GM21737 (cell line): Measurements from ENCODE around the gene STK32C.
"Not testable (repeated sequence)": the region's sequence is repeated elsewhere in the genome, so short reads cannot be mapped to it uniquely, and the experiment has no call there.

ENCODE experiments used
- ATAC-seq: cut with Tn5 transposase; IDR thresholded peaks from one replicate; pipeline ENCODE4 v1.9.1; 2021; ENCODE audit warnings: mild to moderate bottlenecking, moderate library complexity; ENCODE audit not compliant: unreplicated experiment

Gene STK32C

DNA sequence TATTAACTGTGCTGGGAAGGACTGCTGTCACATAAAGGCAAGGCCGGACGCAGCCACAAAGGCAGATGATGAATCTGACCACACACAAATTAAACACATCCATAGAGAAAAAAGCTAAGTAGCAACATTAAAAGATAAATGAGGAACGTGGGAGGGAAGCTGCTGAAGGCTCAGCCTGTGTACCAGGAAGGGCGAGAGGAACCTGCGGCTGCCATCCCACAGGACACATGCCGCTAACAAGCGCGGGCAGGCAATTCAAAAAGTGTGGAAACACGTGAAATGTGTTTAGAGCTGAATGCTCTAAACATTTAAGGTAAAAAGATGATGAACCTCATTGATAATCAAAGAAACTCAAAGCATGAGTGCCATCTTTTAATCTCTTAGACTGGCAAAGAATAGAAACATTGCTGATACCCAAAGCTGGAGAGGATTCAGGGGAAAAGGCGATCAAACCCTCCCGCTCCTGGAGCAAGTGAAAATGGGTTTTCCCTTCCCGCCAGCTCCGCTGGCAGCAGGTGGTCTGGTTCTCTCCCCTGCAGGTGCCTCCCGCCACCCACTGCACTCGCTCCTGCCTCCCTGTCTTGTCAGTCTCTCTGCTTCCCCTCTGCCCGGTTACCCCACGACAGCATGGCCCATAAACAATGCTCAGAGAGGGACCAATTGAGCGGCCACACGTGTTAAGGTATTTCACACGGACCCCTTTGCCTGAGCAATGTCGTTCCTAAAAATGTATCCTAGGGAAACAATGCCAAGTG is 4.2 kb downstream of the STK32C start:
- ATAC-seq, result no peak

- ATAC-seq, result no peak
These were observed 5.1 kb downstream of the STK32C start for GRCh38 chr10:132302421-132303310.

GRCh38 chr10:132301371-132302330 is 6.1 kb downstream of the STK32C start:
- ATAC-seq, result no peak

- no peak for ATAC-seq
These were observed 7.2 kb downstream of the STK32C start for GRCh38 chr10:132300582-132300981.

DNA sequence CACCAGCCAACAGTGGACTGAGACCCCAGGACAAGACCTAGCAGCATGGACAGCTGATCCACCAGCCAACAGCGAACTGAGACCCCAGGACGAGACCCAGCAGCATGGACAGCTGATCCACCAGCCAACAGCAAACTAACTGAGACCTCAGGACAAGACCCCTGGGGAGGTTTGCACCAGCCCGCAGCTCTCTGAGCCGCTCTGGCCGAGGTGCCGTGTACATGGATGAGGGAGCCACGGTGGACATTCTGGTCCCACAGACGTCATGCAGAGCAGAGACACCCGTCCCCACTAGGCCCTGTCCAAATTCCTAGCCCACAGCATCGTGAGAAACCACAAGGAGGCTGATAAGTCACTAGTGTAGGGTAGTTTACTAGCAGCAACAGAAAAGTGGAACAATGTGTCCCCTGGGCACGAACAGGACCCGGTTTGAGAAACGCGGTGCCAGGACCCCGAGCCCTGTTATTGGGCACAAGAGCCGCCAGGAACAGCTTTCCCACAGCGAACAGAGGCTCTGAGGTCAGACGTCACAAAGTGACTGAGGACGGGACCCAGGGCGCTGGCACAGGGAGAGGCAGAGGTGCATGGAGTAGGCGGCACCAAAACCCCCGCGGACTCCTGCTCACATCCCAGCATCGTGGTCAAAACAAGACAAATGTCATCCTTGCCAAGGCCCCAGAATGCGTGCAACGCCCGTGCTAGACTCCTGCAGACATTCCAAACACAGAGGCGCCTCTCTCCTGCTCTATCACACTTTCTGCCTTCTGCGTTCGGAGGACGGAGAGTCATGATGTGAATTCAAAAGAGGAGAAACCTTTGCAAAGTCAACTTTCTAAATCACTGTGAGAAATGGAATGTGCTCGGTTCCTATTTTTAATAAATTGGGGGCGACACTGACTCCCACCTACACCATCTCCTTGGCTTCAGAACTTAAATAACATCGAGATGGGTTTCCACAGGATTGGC is 8.1 kb downstream of the STK32C start:
- no peak for ATAC-seq

GRCh38 chr10:132298038-132298881 is 9.5 kb downstream of the STK32C start:
- no peak for ATAC-seq

- no peak for ATAC-seq
These were observed 10.2 kb downstream of the STK32C start for GRCh38 chr10:132297526-132297925.

DNA sequence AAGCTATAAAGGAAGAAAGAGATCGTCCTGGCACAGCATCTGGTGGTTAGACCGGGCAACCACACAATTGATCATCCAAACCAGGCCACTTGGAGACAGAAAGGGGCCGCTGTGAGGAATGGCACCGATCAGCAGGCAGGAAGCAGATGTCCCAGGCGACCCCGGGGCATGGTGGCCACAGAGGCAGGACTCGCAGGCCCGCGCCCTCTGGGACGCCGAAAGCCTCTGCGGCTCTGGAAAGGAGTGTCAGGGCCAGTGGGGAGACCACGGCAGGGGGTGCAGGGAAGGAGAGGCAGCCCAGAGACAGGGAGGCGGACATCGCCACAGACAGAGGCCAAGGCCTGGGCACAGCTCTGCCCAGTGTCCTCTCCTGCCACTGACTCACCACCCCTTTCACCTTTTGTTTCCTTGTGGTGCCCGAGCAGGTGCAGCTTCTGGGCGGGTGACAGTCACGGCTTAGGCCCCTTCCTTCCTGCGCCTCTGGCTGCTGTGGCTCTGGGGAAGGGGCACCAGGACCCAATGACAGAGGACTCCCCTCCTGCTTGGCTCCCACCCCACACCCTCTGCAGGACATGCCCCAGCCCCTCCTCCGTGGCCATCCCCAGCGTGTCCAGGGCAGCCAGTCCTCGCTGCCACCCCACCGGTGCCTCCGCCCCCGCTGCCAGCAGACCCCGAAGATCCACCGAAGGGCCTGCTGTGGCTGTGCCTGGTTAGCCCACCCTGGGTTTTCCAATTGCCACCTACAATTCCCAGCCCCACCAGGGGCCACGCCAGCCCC is 10.9 kb downstream of the STK32C start:
- no peak for ATAC-seq

GRCh38 chr10:132295481-132295880 is 12.3 kb downstream of the STK32C start:
- ATAC-seq, result not testable (repeated sequence)

DNA sequence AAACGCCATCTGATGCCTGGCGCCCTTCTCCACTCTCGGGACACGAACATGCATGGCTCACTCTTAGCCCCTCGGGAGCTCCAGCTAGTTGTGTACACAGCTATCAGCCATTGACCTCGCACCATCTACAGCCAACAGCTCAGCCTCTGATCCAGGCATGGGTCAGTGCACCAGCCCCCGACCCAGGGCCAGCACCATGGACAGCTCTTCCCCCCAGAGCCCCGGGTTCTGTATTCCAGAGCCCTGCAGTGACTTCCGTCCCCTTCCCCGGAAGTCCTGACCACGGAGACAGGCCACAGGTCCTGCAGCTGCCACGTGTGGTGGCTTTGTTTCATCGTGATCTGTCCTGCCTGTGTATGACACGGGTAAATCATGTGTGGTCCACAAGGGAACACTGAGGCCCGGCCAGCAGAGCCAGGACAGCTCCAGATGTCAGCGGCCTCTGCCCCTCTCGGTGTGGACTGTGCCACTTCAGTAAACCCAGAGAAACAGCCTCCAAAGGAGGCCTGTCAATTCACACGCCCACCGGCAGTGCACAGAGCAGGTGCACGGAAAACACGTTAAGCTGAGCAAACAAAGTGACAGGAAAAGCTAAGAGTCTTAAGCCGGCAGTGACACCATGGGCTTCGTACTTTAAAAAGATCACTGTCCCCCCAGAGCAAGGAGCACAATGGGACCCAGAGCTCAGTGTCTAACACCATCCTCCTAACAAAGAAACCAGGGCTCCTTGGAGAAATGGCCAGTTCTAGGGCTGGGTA is 13.0 kb downstream of the STK32C start:
- no peak for ATAC-seq

- no peak for ATAC-seq
These were observed 13.8 kb downstream of the STK32C start for GRCh38 chr10:132293813-132294520.

GRCh38 chr10:132293201-132293812 is 14.4 kb downstream of the STK32C start:
- no peak for ATAC-seq

DNA sequence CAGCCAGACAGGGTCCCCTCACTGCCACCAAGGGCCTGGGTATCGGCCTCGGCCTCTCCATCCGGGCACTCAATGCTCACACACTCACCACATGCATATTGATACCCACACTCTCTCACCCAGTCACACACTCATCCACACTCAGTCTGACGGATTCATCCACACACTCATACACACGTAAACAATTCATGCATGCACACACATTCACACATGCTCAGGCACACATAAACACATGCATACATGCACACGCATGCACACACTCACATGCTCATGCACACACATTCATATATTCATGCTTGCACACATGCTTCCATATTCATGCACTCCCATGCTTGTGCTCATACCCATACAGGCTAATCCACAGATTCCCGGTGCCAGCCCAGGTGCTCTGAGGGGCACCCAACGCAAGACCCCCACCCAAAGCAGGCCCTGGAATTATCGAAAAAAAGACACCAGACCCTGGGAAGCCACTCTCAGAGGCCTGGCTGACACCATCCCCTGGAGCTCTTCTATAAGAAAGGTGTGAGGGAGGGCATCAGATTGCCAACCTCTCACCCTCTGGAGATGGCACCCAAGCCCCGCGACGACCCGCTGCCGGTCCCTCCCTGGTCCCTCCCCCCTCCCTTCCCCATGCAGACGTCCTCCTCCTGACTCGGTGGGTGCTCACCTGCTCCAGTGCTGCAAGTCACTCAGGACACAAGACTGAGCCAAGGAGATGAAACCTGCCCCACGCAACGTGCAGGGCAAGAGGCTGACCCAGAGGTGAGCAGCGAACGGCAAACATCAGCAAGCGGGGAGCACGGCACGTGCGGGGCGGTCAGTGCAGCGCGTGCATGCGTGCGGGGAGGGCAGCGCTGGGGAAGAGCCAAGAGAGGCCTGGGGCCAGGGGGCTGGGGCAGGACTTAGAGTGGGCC is 15.2 kb downstream of the STK32C start:
- no peak for ATAC-seq

DNA sequence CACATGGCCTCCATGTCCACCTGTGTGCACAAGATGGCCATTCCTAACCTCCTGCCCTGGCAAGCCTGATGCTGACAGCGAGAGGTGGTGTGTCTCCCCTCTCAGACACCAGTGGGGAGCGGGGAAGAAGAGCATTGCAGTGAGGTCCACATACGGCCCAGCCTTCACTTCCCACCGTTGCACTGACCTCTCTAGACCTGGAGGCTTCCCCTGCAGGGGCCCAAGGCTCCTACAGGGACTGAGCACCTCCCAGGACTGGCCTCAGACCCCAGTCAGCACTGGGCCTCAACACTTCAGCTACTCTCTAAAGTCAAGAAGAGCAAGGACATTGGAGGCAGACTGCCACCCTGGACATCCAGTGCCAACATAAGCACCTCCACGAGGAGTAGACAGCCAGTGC is 15.9 kb downstream of the STK32C start:
- ATAC-seq, result no peak

GRCh38 chr10:132290631-132291030 is 17.1 kb downstream of the STK32C start:
- no peak for ATAC-seq
